Measurements from ENCODE around the gene PIGL.

PIGL gene

GRCh38 chr17:16217002-16217635 lies at the start of gene PIGL:
TSS of gene PIGL (plus strand) at chr17:16217210. CDS start at chr17:16217227, 17 bp downstream.
- TF ChIP-seq CTCF (IDR thresholded peaks at IDR 0.05; ENCODE audit: insufficient read depth, low read depth, low read length, missing control alignments) = no peak
- peak within 1 kb of the TSS; percentile 64 for H3K4me3 ChIP-seq (ENCODE audit: low read depth, low read length)
- DNase-seq (ENCODE audit: low read depth) = peak; percentile 97

- no peak for TF ChIP-seq CTCF (IDR thresholded peaks at IDR 0.05; ENCODE audit: insufficient read depth, low read depth, low read length, missing control alignments)
- no peak for DNase-seq (ENCODE audit: low read depth)
- no peak overlapping the region for H3K4me3 ChIP-seq (ENCODE audit: low read depth, low read length)
Measured at GRCh38 chr17:16171613-16172012, 45.4 kb upstream of the PIGL start.

GRCh38 chr17:16178836-16179235 lies 38.2 kb upstream of the PIGL start:
- DNase-seq (ENCODE audit: low read depth) = no peak
- no peak overlapping the region for H3K4me3 ChIP-seq (ENCODE audit: low read depth, low read length)
- no peak for TF ChIP-seq CTCF (IDR thresholded peaks at IDR 0.05; ENCODE audit: insufficient read depth, low read depth, low read length, missing control alignments)

GRCh38 chr17:16181581-16181980 lies 35.4 kb upstream of the PIGL start:
- no peak for DNase-seq (ENCODE audit: low read depth)
- TF ChIP-seq CTCF (IDR thresholded peaks at IDR 0.05; ENCODE audit: insufficient read depth, low read depth, low read length, missing control alignments) = no peak
- H3K4me3 ChIP-seq (ENCODE audit: low read depth, low read length) = no peak overlapping the region

GRCh38 chr17:16187642-16188041 lies 29.4 kb upstream of the PIGL start:
- no peak for TF ChIP-seq CTCF (IDR thresholded peaks at IDR 0.05; ENCODE audit: insufficient read depth, low read depth, low read length, missing control alignments)
- H3K4me3 ChIP-seq (ENCODE audit: low read depth, low read length) = no peak overlapping the region
- DNase-seq (ENCODE audit: low read depth) = no peak

- TF ChIP-seq CTCF (IDR thresholded peaks at IDR 0.05; ENCODE audit: insufficient read depth, low read depth, low read length, missing control alignments) = no peak
- H3K4me3 ChIP-seq (ENCODE audit: low read depth, low read length) = no peak overlapping the region
- no peak for DNase-seq (ENCODE audit: low read depth)
Measured at GRCh38 chr17:16189791-16190348, 27.1 kb upstream of the PIGL start.

All from GM12865 (cell line).